Type B pancreatic cell (in vitro differentiated cells): Measurements from ENCODE around the gene B4GALT6. TPM values are rescaled to one million over a fixed set of nuclear protein-coding genes. Genes with fewer than 3 reads are reported as not detected.

Experiments used
- DNase-seq: peaks from one replicate; pipeline ENCODE4 v3.0.0; 2021; ENCODE audit warnings: mixed read lengths; ENCODE audit not compliant: unreplicated experiment; ENCODE audit errors: extremely low spot score
- H3K27ac Mint-ChIP-seq: 2 replicates; pipeline ENCODE4 v1.8.0; 2021; ENCODE audit warnings: mild to moderate bottlenecking, mixed read lengths
- H3K27me3 Mint-ChIP-seq: 2 replicates; pipeline ENCODE4 v1.8.0; 2021; ENCODE audit warnings: mixed read lengths
- H3K36me3 Mint-ChIP-seq: 2 replicates; pipeline ENCODE4 v1.8.0; 2021; ENCODE audit warnings: mixed read lengths
- H3K4me1 Mint-ChIP-seq: one replicate; pipeline ENCODE4 v1.8.0; 2021; ENCODE audit warnings: mixed read lengths; ENCODE audit not compliant: unreplicated experiment
- H3K4me3 Mint-ChIP-seq: 2 replicates; pipeline ENCODE4 v1.8.0; 2021; ENCODE audit warnings: mild to moderate bottlenecking, mixed read lengths
- H3K9me3 Mint-ChIP-seq: 2 replicates; pipeline ENCODE4 v1.8.0; 2021; ENCODE audit warnings: mixed read lengths
- CTCF ChIP-seq: fragments of 200-600 bp; sonication (generic); conservative IDR thresholded peaks from 2 replicates; pipeline ENCODE4 v1.5.0; 2021; ENCODE audit warnings: antibody characterized with exemption, mild to moderate bottlenecking
- total RNA-seq: library from RNA; stranded (reverse); gene quantifications from 2 replicates; pipeline ENCODE4 v1.2.1, GENCODE V29; 2021; ENCODE audit warnings: low replicate concordance

Gene B4GALT6
- total RNA-seq, 1 donor from 2014 or later, result 35.9 TPM

- no peak for DNase-seq
- H3K27me3 Mint-ChIP-seq, result no peaks in the 10 kb centered on the region
- no peaks in the 10 kb centered on the region for H3K9me3 Mint-ChIP-seq
- H3K4me3 Mint-ChIP-seq, result no peak overlapping the region
- TF ChIP-seq CTCF, result no peak
- H3K4me1 Mint-ChIP-seq, result no peaks in the 10 kb centered on the region
- H3K27ac Mint-ChIP-seq, result no peak overlapping the region
- peaks cover 19% of the 10 kb centered on the region for H3K36me3 Mint-ChIP-seq
Measured at GRCh38 chr18:31667185-31667584, 17.2 kb downstream of the B4GALT6 start.

GRCh38 chr18:31666055-31666454 lies 18.3 kb downstream of the B4GALT6 start:
- Mint-ChIP-seq H3K27me3 (no peaks in the 10 kb centered on the region), H3K9me3 (no peaks in the 10 kb centered on the region), H3K4me1 (no peaks in the 10 kb centered on the region), H3K4me3 (no peak overlapping the region), H3K27ac (no peak overlapping the region), H3K36me3 (peaks cover 29% of the 10 kb centered on the region)
- DNase-seq, result no peak
- TF ChIP-seq CTCF, result no peak

- H3K27me3 Mint-ChIP-seq, result no peaks in the 10 kb centered on the region
- H3K27ac Mint-ChIP-seq, result no peak overlapping the region
- no peak for DNase-seq
- no peaks in the 10 kb centered on the region for H3K9me3 Mint-ChIP-seq
- peaks cover 2% of the 10 kb centered on the region for H3K4me1 Mint-ChIP-seq
- no peak for TF ChIP-seq CTCF
- peaks cover 38% of the 10 kb centered on the region for H3K36me3 Mint-ChIP-seq
- no peak overlapping the region for H3K4me3 Mint-ChIP-seq
Measured at GRCh38 chr18:31664101-31664500, 20.3 kb downstream of the B4GALT6 start.

- no peaks in the 10 kb centered on the region for H3K9me3 Mint-ChIP-seq
- H3K27me3 Mint-ChIP-seq, result no peaks in the 10 kb centered on the region
- no peak for TF ChIP-seq CTCF
- no peak overlapping the region for H3K27ac Mint-ChIP-seq
- H3K4me1 Mint-ChIP-seq, result peaks cover 12% of the 10 kb centered on the region
- no peak for DNase-seq
- H3K4me3 Mint-ChIP-seq, result no peak overlapping the region
- H3K36me3 Mint-ChIP-seq, result peaks cover 44% of the 10 kb centered on the region
Measured at GRCh38 chr18:31661965-31662364, 22.4 kb downstream of the B4GALT6 start.

- no peak for TF ChIP-seq CTCF
- no peak for DNase-seq
- no peak overlapping the region for H3K4me3 Mint-ChIP-seq
- peaks cover 12% of the 10 kb centered on the region for H3K4me1 Mint-ChIP-seq
- no peaks in the 10 kb centered on the region for H3K27me3 Mint-ChIP-seq
- peaks cover 44% of the 10 kb centered on the region for H3K36me3 Mint-ChIP-seq
- no peaks in the 10 kb centered on the region for H3K9me3 Mint-ChIP-seq
- no peak overlapping the region for H3K27ac Mint-ChIP-seq
Measured at GRCh38 chr18:31660763-31661162, 23.6 kb downstream of the B4GALT6 start.

- Mint-ChIP-seq H3K27me3 (no peaks in the 10 kb centered on the region), H3K36me3 (peaks cover 45% of the 10 kb centered on the region), H3K4me3 (no peak overlapping the region), H3K9me3 (no peaks in the 10 kb centered on the region), H3K4me1 (peaks cover 12% of the 10 kb centered on the region), H3K27ac (peak overlapping the region; percentile 71)
- TF ChIP-seq CTCF, result no peak
- no peak for DNase-seq
Measured at GRCh38 chr18:31659576-31660177, 24.7 kb downstream of the B4GALT6 start.
